GM08714 (cell line): ENCODE data around the gene ZHX3.

Source experiments
- H3K4me3 ChIP-seq: fragments of 200-500 bp; sonication (Bioruptor generic); 2 replicates; pipeline ENCODE4 v1.5.1; 2014; ENCODE audit warnings: mild to moderate bottlenecking, low read length, inconsistent platforms
- ZNF274 ChIP-seq: IDR thresholded peaks from 2 replicates; pipeline ENCODE4 v1.6.1; 2012; ENCODE audit warnings: mild to moderate bottlenecking, low read depth, low read length

Gene ZHX3

DNA sequence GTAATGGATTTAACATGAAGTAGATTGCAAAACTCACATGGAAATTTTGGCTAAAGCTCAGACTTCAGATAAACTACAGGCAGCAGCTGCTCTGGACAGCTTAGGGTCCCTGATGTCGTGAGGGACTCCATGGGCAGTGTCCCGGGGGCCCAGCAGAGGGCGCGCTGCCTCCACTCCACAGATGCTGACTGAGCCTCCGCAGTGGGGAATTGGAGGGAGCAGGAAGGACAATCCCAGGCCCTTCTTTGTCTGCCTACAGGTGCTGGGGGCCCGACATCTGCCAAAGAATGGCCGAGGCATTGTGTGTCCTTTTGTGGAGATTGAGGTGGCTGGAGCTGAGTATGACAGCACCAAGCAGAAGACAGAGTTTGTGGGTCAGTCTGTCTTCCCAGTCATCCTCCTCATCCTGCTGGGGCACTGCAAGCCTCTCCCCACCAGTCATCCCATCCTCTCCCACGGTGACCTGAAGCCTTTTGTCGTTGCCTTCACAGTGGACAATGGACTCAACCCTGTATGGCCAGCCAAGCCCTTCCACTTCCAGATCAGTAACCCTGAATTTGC, 144.3 kb downstream of the ZHX3 start:
- no peak overlapping the region for H3K4me3 ChIP-seq
- no peak for TF ChIP-seq ZNF274

DNA sequence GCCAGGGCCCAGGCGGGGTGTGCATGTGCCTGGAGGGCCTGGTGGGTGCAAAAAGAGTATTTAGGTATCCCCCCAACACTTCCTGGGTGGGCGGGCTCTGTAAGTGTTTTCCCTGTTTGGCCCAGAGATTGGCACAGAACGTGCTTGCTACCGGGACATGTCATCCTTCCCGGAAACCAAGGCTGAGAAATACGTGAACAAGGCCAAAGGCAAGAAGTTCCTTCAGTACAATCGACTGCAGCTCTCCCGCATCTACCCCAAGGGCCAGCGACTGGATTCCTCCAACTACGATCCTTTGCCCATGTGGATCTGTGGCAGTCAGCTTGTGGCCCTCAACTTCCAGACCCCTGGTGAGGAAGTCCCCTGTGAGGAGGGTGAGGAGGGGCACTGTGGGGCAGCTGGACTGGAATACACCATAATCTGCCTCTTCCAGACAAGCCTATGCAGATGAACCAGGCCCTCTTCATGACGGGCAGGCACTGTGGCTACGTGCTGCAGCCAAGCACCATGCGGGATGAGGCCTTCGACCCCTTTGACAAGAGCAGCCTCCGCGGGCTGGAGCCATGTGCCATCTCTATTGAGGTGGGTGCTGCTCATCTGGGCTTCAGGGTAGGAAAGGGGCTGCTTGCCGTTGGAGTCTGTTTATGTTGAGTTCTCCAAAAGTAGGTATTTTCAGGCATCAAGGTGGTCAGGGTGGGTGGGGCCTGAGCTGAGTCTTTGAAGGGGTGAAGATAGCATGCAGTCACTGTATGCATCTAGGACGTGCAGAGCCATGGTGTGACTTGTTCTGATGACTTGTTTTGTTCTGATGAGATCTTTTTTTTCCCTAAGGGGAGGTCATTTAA, 145.0 kb downstream of the ZHX3 start:
- no peak overlapping the region for H3K4me3 ChIP-seq
- TF ChIP-seq ZNF274 = no peak

DNA sequence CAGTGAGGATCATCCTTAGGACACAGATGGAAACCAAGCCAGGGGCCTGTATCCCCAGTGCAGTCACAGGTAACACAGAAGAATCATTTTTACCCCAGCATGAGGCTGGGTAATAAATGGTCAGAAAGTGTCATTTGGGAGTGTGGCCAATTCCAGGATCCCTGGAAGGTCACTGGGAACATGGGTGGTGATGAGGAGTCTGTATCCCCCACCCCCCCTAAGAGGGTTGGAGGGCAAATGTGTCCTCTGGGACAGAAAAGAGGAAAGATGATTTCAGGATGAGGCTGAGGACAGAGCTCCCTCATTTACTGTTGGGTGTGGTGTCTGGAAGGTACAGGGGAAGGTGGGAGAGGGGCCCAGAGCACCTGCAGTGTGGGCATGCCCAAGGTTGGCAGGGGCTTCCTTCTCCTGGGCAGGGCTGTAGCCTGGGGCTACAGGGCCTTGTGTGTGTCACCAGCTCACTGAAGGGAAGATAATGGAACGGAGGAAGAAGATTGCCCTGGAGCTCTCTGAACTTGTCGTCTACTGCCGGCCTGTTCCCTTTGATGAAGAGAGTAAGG, 145.7 kb downstream of the ZHX3 start:
- no peak for TF ChIP-seq ZNF274

DNA sequence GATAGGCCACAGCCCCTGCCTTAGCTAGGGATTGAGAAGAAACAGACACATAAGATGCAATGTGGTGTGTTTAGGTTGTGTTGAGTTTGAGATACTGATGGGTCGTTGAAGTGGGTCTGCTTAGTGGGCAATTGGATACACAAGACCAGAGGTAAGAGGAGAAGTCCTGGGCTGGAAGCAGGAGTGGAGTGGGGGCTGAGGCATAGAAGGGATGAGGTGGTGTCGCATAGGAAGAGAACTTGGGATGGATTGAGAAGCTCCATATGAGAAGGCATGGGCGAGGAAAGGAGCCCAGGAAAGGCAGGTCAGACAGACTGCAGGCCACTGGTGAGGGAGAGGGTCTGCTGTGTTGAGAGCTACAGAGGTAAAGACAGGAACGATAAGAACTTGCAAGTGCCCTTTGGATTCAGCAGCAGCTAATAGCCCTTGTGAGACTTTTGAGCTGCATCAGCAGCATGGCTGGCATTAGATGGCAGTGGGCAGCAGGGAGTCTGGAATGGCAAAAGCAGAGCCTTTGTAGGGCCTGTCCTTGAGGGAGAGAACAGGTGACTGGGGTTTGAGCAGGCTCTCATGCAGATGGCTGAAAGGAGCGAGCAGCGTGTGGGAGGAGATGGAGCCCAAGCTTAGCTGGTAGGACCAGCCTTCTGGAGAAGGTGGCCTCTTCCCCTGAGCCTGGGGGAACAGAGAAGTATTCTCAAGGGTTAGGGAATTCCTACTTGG, 147.0 kb downstream of the ZHX3 start:
- no peak for TF ChIP-seq ZNF274
- H3K4me3 ChIP-seq = no peak overlapping the region

More for the DNA sequence above, 145.7 kb downstream of the ZHX3 start:
- H3K4me3 ChIP-seq = no peak overlapping the region

DNA sequence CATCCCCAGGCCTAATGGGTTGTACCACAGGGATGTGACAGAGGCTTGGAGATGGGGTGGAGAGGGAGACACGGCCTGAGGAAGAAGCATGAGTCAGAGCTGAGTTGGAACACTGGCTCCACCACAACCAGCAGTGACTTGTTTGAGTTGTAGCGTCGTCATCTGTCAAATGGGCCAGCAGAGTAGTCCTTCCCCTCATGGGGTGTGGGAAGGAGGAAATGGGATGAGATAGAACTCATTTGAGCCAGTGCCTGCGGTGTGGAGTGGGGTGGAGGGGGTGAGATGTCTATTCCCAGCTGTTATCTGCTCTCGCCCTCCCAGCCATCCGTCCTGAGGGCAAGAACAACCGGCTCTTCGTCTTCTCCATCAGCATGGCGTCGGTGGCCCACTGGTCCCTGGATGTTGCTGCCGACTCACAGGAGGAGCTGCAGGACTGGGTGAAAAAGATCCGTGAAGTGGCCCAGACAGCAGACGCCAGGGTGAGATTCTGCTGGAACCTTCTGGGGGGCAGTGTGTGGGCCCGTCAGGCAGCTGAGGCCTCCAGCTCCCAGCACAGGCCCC, 147.7 kb downstream of the ZHX3 start:
- H3K4me3 ChIP-seq = no peak overlapping the region
- no peak for TF ChIP-seq ZNF274

DNA sequence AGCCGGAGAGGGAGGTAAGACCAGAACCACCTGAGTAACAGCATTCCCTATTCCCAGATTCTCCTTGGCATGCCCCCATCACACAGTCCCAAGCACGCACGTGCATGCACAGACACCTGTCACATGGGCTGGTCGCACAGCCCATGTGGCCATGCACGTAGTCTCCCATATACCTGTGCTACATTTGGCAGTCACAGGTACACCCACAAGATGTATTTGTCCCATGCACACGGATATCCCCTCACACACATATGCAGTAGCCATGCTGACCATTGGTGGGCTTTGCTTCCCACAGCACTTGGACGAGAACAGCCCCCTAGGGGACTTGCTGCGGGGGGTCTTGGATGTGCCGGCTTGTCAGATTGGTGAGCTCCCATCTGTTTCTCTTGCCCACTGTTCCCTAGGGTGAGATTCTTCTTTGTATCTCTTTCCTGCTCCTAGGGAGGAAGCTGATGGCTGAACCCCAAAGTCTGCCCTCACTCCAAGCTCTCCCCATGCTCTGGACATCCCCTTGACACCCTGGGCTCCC, 148.3 kb downstream of the ZHX3 start:
- no peak overlapping the region for H3K4me3 ChIP-seq
- TF ChIP-seq ZNF274 = no peak

DNA sequence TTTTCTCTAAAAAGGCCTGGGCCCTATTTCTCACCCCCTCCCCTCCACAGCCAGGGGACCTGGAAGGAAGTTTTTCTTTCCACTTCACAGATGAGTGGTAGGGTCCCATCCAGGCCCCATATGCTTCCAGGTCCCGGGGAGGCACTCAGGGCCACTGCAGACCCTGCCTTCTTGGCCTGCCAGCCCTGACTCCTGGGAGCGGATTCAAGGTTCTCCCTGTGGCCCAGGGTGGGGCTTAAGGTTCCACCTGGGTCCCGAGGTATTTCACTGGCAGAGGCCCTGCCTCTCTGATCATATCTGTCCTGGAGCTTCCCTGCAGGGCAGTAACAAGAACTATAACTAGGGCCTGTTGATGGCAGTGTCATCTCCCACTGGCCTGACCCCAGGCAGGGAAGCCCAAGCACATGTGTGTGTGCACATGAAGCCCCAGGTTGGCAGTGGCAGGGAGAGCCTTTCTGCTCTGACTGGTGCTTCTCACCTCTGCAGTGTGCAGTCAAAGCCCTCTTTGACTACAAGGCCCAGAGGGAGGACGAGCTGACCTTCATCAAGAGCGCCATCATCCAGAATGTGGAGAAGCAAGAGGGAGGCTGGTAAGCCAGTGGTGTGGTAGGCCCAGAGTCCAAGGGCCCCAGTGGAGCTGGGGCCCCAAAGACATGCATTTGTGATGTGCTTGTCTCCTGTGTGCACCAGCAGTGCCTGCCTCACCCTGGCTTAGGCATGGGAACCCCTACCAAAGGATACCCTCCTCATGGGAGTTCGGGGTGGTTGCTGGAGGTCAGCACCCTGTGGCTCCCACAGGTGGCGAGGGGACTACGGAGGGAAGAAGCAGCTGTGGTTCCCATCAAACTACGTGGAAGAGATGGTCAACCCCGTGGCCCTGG, 149.0 kb downstream of the ZHX3 start:
- no peak for TF ChIP-seq ZNF274
- H3K4me3 ChIP-seq = no peak overlapping the region

DNA sequence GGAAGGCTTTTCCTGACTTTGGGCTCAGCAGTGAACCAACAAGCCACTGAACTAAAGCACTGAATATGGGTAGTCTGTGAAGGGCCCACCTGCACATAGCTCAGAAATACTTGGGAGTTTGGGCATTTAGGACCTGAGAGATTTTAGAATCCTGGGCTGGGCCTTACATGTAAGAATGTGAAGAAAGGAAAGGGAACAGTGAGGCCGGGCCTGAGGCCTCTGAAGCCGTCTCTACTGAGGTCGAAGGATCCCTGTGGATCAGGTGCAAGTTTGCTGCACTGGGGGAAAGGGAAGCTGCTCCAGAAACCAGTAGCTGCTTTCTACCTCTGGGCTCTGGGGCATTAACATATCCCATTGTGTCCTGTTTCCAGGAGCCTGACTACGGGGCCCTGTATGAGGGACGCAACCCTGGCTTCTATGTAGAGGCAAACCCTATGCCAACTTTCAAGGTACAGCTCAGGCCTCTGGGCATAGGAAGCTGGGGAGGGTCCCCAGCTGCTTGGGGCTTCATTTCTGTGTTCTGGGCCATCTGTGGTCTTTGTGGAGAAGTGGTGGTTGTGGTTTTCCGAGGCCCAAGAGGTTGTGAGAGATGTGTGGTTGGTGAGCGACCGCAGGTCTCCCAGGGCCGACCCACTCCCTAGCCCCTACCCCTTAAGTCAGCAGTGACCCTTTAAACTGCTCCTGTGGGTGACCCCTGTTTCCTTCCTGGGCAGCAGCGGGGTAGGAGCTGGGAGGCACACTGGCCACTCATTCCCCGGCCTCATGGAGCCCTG, 149.9 kb downstream of the ZHX3 start:
- H3K4me3 ChIP-seq = no peak overlapping the region
- no peak for TF ChIP-seq ZNF274

DNA sequence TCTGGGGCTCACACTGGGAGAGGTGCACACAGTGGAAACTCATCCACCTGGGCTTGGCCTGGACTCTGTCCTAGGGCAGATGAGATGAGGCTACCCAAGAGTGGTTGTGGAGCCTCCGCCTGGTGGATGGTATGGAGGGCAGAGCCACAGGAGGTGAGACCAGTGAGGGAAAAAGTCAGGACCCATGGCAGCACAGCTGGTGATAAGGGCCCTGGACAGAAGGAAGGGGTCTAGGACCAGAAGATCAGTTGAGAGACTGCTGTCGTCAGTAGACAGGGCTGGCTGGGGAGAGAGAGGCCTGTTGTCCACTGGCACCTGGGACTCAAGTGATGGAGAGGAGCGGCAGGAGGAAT, 150.4 kb downstream of the ZHX3 start:
- H3K4me3 ChIP-seq = no peak overlapping the region
- no peak for TF ChIP-seq ZNF274

DNA sequence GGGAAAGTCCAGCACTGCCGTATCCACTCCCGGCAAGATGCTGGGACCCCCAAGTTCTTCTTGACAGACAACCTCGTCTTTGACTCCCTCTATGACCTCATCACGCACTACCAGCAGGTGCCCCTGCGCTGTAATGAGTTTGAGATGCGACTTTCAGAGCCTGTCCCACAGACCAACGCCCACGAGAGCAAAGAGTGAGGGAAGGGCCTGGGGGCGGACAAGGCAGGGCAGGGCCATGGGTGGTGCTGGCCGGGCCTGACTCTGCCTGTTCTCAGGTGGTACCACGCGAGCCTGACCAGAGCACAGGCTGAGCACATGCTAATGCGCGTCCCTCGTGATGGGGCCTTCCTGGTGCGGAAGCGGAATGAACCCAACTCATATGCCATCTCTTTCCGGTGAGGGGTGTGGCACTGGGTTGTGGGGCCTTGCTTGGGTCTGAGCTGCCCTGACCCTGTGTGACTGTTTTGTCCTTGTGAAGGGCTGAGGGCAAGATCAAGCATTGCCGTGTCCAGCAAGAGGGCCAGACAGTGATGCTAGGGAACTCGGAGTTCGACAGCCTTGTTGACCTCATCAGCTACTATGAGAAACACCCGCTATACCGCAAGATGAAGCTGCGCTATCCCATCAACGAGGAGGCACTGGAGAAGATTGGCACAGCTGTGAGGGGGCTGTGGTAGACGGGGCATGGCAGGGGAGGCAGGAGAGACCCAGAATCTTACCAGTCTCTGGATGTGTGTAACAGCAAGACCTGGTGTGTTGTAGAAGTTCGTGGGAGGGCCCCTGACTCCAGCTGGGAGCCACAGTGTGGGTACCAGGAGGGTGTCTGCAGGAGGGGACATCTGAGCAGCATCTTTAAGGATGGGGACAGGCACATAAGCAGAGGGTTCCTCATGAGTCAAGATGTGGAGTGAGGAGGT, 151.1 kb downstream of the ZHX3 start:
- no peak for TF ChIP-seq ZNF274
- H3K4me3 ChIP-seq = no peak overlapping the region

DNA sequence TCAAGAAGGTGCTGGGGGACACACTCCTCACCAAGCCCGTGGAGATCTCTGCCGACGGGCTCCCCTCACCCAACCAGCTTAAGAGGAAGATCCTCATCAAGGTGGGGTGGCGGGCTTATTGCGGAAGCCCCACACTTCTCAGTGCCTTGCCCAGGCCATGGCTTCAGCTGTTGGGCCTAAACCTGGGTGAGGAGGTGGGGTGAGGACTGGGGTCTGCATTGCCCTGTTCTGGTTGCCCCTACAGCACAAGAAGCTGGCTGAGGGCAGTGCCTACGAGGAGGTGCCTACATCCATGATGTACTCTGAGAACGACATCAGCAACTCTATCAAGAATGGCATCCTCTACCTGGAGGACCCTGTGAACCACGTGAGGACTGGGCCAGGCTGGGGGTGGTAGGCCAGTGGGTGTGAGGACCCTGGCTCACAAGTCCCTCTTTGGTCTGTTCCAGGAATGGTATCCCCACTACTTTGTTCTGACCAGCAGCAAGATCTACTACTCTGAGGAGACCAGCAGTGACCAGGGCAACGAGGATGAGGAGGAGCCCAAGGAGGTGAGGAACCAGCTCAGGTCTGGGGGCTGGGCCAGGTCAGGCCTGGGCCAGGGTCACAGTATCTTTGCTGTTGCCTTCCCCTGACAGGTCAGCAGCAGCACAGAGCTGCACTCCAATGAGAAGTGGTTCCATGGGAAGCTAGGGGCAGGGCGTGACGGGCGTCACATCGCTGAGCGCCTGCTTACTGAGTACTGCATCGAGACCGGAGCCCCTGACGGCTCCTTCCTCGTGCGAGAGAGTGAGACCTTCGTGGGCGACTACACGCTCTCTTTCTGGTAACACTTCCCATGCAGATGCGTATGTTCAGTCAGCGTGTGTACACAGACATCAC, 152.3 kb downstream of the ZHX3 start:
- TF ChIP-seq ZNF274 = no peak
- H3K4me3 ChIP-seq = no peak overlapping the region
